Endothelial cell of umbilical vein (primary cell): ENCODE measurements around the gene EHMT1. TPM values are rescaled to one million over a fixed set of nuclear protein-coding genes. Genes with fewer than 3 reads are reported as not detected.

Source experiments
- BruUV-seq: library from RNA; stranded (reverse); fragments of 400-500 nt; replicated peaks from 2 replicates; lab custom pipeline; 2021; lab: Mats Ljungman, UMichigan
- CTCF ChIA-PET: fragments of 300-600, 350-600 bp; sonication (Branson Sonifier 250); formaldehyde crosslinking; loops from one replicate; lab custom pipeline; 2021; ENCODE audit warnings: antibody characterized with exemption, inconsistent platforms; lab: Charles Lee
- POLR2A ChIA-PET: fragments of 300-600, 350-600 bp; sonication (Branson Sonifier 250); formaldehyde crosslinking; loops from one replicate; lab custom pipeline; 2021; ENCODE audit warnings: antibody characterized with exemption, inconsistent platforms; lab: Charles Lee
- DNase-seq: peaks from one replicate; pipeline ENCODE4 v3.0.0-alpha.2; 2011; ENCODE audit warnings: low read depth, low spot score
- FAIRE-seq: peaks from 2 replicates; lab custom pipeline; 2011; peaks lifted over from hg19 to GRCh38; lab: Jason Lieb, UNC
- H2AFZ ChIP-seq: 2 replicates; pipeline ENCODE4 v1.6.0; 2012; ENCODE audit warnings: low read depth, low read length, control low read depth, inconsistent platforms
- H3K27ac ChIP-seq: 2 replicates; pipeline ENCODE4 v1.5.1; 2011; ENCODE audit warnings: low read depth, mild to moderate bottlenecking, control low read depth, low read length, moderate library complexity; ENCODE audit not compliant: insufficient read depth
- H3K27me3 ChIP-seq, 2 experiments: 2 replicates each; pipeline versions ENCODE4 v1.6.0 to v1.6.1; 2011; ENCODE audit warnings: low read length in 2 of 2, mixed read lengths in 1 of 2; ENCODE audit not compliant: control insufficient read depth in 2 of 2, insufficient read depth in 2 of 2
- H3K36me3 ChIP-seq, 2 experiments: 2 replicates in 1 of 2; 3 replicates in 1 of 2; pipeline ENCODE4 v1.5.1; 2011; ENCODE audit warnings: low read length in 2 of 2, mild to moderate bottlenecking in 1 of 2, moderate library complexity in 1 of 2; ENCODE audit not compliant: control insufficient read depth in 2 of 2, insufficient read depth in 2 of 2; ENCODE audit errors: extremely low read depth in 1 of 2
- H3K4me1 ChIP-seq: 3 replicates; pipeline ENCODE4 v1.5.1; 2011; ENCODE audit warnings: mild to moderate bottlenecking, low read length; ENCODE audit not compliant: control insufficient read depth, insufficient read depth; ENCODE audit errors: extremely low read depth
- H3K4me2 ChIP-seq: 2 replicates; pipeline ENCODE4 v1.6.1; 2011; ENCODE audit warnings: low read length, control low read depth, mixed read lengths; ENCODE audit not compliant: insufficient read depth
- H3K4me3 ChIP-seq, 3 experiments: fragments of 200-600 bp in 1 of 3; sonication (generic), shearing (Covaris generic) in 1 of 3; replicated peaks in 1 of 3; 2 replicates each; pipeline ENCODE4 v1.5.1; 2011 to 2016; ENCODE audit warnings: control low read depth in 3 of 3, low read length in 3 of 3, mild to moderate bottlenecking in 2 of 3, inconsistent platforms in 1 of 3, low read depth in 1 of 3, moderate library complexity in 1 of 3; ENCODE audit not compliant: insufficient read depth in 1 of 3
- H3K79me2 ChIP-seq: 2 replicates; pipeline ENCODE4 v1.6.0; 2012; ENCODE audit warnings: low read length, inconsistent platforms; ENCODE audit not compliant: control insufficient read depth, insufficient read depth
- H3K9ac ChIP-seq: replicated peaks from 2 replicates; pipeline ENCODE3; 2011; ENCODE audit warnings: low read length, control low read depth; ENCODE audit not compliant: insufficient read depth; ENCODE audit errors: extremely low read depth
- H3K9me1 ChIP-seq: replicated peaks from 3 replicates; pipeline ENCODE4 v1.6.0; 2011; ENCODE audit warnings: mild to moderate bottlenecking, low read length; ENCODE audit not compliant: control insufficient read depth, insufficient read depth; ENCODE audit errors: extremely low read depth
- H3K9me3 ChIP-seq: replicated peaks from 2 replicates; pipeline ENCODE4 v1.5.1; 2012; ENCODE audit warnings: low read length, inconsistent platforms; ENCODE audit not compliant: control insufficient read depth, insufficient read depth
- H4K20me1 ChIP-seq: replicated peaks from 2 replicates; pipeline ENCODE3; 2011; ENCODE audit warnings: mild to moderate bottlenecking, low read length; ENCODE audit not compliant: control insufficient read depth, insufficient read depth; ENCODE audit errors: extremely low read depth
- EZH2 ChIP-seq: IDR thresholded peaks from 2 replicates; pipeline ENCODE4 v1.6.1; 2012; ENCODE audit warnings: borderline replicate concordance, low read depth, mild to moderate bottlenecking, moderate library complexity, low read length, inconsistent platforms; ENCODE audit not compliant: severe bottlenecking
- FOS ChIP-seq: IDR thresholded peaks from 2 replicates; pipeline ENCODE4 v1.6.1; 2011; ENCODE audit warnings: mild to moderate bottlenecking, low read length, moderate library complexity, borderline replicate concordance; ENCODE audit not compliant: insufficient read depth
- GATA2 ChIP-seq: IDR thresholded peaks from 2 replicates; pipeline ENCODE4 v1.7.0; 2011; ENCODE audit warnings: low read depth, mild to moderate bottlenecking, moderate library complexity, mixed read lengths, low read length; ENCODE audit not compliant: insufficient read length, insufficient read depth
- JUN ChIP-seq: IDR thresholded peaks from 2 replicates; pipeline ENCODE4 v1.6.1; 2011; ENCODE audit warnings: borderline replicate concordance, low read depth; ENCODE audit not compliant: insufficient read length, insufficient read depth
- MYC ChIP-seq: IDR thresholded peaks from one replicate; pipeline ENCODE4 v1.6.1; 2011; ENCODE audit warnings: mild to moderate bottlenecking, low read depth, low read length
- POLR2A ChIP-seq: IDR thresholded peaks from 2 replicates; pipeline ENCODE4 v1.6.1; 2012; ENCODE audit warnings: low read depth, mild to moderate bottlenecking, control low read depth, low read length
- POLR2AphosphoS5 ChIP-seq: IDR thresholded peaks from 2 replicates; pipeline ENCODE4 v1.6.1; 2012; ENCODE audit warnings: low read depth, mild to moderate bottlenecking, control low read depth, low read length, moderate library complexity; ENCODE audit not compliant: insufficient read depth
- dilution Hi-C: fragments of 300-500 bp; cut with MboI; formaldehyde crosslinking; loops from one replicate; pipeline ENCODE4 v1.15.0; 2019; ENCODE audit warnings: low sequenced_read_pairs; ENCODE audit not compliant: extremely low pct_ligation_motif_present
- intact Hi-C: fragments of 100-400 bp; cut with micrococcal nuclease; formaldehyde crosslinking; loops from one replicate; pipeline ENCODE4 v1.10.0; 2022
- polyA plus RNA-seq, 4 experiments: library from polyadenylated mRNA; depleted of rRNA in 3 of 4; stranded (reverse) in 3 of 4; unstranded in 1 of 4; fragments of >200 nt; gene quantifications; 2 replicates each; pipeline versions ENCODE4 v1.2.1 to v1.2.3, GENCODE V29; 2011 to 2012; ENCODE audit warnings: missing spikeins in 1 of 4
- total RNA-seq: library from RNA; stranded (reverse); gene quantifications from 2 replicates; pipeline ENCODE4 v1.2.3, GENCODE V29; 2021
- TF ChIP-seq, protein P1 (sequence below), 2 donors: IDR thresholded peaks; 1 replicate in 1 of 2; 2 replicates in 1 of 2; pipeline ENCODE4 v1.5.1; 2011; ENCODE audit warnings: low read length in 2 of 2, mild to moderate bottlenecking in 2 of 2, moderate library complexity in 2 of 2, control low read depth in 1 of 2, inconsistent platforms in 1 of 2, low read depth in 1 of 2; ENCODE audit not compliant: insufficient read depth in 1 of 2; ENCODE audit errors: extremely low read depth in 1 of 2
- TF ChIP-seq, protein P2 (sequence below): IDR thresholded peaks from 2 replicates; pipeline ENCODE4 v1.6.1; 2011; ENCODE audit not compliant: insufficient read depth, insufficient read length

The EHMT1 gene
- total and polyA plus RNA-seq, 2 donors (not counting 3 experiments of a cell fraction or from before 2014, with no cell fraction given) = 48.2 to 104 TPM

DNA sequence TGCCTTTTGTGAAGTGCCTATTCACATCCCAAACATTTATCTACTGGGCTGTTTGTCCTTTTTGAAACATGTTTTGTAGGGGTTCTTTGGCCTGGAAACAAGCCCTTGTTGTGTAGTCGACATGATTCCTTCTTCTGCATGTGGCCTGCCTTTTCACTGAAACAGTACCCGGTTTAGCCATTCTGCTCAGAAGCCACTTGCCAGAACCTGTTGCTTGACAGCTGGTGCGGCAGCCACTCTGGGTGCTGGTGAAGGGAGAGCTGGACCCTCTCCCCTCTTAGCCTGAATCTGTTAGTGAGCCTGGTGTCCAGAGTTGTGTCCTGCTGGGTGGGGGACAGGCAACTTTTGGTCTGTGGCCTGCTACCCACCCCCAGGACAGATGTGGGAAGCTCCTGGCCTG is 129.9 kb downstream of the EHMT1 start:
- intact Hi-C loops = no loop called here
- Histone ChIP-seq H3K9me1 (no peaks in the 10 kb centered on the region), H3K27ac (no peak overlapping the region), H3K27me3 (no peaks in the 10 kb centered on the region), H2AFZ (no peak overlapping the region), H3K4me1 (no peaks in the 10 kb centered on the region), H3K9ac (no peak overlapping the region), H3K36me3 (peaks cover 4 to 22% of the 10 kb centered on the region in 2 experiments), H3K79me2 (peaks cover 3% of the 10 kb centered on the region), H3K9me3 (no peaks in the 10 kb centered on the region), H3K4me3 (no peak overlapping the region), H3K4me2 (no peak overlapping the region), H4K20me1 (no peaks in the 10 kb centered on the region)
- ChIA-PET CTCF (interaction anchor here (2.0 kb wide), 1 partner anchor 76 kb away, joined by 9 read pairs; no protein-coding TSS in a partner anchor), POLR2A (no interaction called here)
- TF ChIP-seq JUN (no peak), GATA2 (no peak), EZH2 (no peak), MYC (no peak), POLR2AphosphoS5 (no peak), POLR2A (no peak), FOS (no peak)
- TF ChIP-seq, protein P1, sequence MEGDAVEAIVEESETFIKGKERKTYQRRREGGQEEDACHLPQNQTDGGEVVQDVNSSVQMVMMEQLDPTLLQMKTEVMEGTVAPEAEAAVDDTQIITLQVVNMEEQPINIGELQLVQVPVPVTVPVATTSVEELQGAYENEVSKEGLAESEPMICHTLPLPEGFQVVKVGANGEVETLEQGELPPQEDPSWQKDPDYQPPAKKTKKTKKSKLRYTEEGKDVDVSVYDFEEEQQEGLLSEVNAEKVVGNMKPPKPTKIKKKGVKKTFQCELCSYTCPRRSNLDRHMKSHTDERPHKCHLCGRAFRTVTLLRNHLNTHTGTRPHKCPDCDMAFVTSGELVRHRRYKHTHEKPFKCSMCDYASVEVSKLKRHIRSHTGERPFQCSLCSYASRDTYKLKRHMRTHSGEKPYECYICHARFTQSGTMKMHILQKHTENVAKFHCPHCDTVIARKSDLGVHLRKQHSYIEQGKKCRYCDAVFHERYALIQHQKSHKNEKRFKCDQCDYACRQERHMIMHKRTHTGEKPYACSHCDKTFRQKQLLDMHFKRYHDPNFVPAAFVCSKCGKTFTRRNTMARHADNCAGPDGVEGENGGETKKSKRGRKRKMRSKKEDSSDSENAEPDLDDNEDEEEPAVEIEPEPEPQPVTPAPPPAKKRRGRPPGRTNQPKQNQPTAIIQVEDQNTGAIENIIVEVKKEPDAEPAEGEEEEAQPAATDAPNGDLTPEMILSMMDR (IDR thresholded peaks at IDR 0.05; ENCODE audit: extremely low read depth in 1 of 2, insufficient read depth in 1 of 2, low read depth in 1 of 2, low read length in 2 of 2) = no peak
- TF ChIP-seq, protein P2, sequence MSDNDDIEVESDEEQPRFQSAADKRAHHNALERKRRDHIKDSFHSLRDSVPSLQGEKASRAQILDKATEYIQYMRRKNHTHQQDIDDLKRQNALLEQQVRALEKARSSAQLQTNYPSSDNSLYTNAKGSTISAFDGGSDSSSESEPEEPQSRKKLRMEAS = no peak
- dilution Hi-C loops = no loop called here
- no peak for FAIRE-seq
- no TSS peak for BruUV-seq
- DNase-seq = no peak
